Islet of Langerhans (tissue), 1 donor: ENCODE results near the gene SLC13A4.
"Not testable (repeated sequence)": the region's sequence is repeated elsewhere in the genome, so short reads cannot be mapped to it uniquely, and the experiment has no call there.

Experiments used
- FAIRE-seq: peaks from one replicate; lab custom pipeline; 2011; peaks lifted over from hg19 to GRCh38; lab: Jason Lieb, UNC

Gene SLC13A4

GRCh38 chr7:135753616-135754413 lies 25.8 kb upstream of the SLC13A4 start:
- FAIRE-seq: no peak

DNA sequence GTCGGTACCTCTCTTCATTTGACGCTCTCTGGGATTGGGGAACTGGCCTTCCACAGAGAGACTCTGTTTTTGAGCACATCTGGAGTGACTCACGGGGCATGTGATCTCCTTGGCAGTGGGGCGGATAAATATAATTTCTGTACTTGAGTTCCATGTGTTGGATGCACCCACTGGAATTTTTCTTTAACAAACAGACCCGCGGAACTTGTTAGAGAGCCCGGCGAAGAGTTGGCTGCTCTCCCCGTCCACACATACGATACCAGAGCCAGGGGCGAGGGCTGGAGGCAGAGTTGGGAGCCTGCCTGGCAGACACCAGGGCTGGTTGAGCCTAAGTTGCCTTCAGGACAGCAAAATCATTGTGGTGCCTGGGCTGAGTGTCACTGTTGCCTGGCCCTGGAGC lies 20.8 kb upstream of the SLC13A4 start, which contains the start of gene FAM180A:
Gene FAM180A, minus strand, starts transcription at position 44 of the 400 bp plus-strand sequence. CDS start 233 bp downstream, outside the sequence.
- FAIRE-seq: no peak

- no peak for FAIRE-seq
Measured at GRCh38 chr7:135747366-135747765, 19.4 kb upstream of the SLC13A4 start.

DNA sequence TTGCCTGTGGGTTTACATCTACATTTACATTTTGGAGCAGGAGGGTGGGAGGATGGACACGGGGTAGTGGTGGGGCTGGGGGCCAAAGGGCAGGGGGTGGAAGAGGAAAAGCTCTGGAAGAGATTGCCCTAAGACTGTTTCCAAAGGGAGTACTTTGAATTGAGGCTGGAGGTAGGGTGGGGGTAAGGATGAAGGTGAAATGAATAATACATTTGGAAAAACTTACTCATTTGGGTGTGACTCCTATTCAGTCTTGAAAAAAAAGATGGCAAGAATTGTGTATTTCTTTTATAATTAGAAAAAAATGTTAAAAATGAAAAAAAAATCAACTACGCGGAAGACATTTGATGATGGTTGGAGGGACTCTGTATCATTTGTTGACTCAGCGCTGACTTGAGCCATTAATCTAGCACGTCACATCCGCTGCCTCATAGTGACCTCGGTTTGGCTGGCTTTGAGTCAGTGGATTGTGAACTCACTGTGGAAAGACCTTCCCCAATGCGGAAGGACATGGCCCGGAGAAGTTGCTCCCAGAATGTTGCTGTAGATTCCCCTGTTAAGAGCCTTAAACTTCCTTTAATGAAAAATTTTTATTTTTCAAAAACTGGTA lies 17.8 kb upstream of the SLC13A4 start:
- FAIRE-seq: no peak

DNA sequence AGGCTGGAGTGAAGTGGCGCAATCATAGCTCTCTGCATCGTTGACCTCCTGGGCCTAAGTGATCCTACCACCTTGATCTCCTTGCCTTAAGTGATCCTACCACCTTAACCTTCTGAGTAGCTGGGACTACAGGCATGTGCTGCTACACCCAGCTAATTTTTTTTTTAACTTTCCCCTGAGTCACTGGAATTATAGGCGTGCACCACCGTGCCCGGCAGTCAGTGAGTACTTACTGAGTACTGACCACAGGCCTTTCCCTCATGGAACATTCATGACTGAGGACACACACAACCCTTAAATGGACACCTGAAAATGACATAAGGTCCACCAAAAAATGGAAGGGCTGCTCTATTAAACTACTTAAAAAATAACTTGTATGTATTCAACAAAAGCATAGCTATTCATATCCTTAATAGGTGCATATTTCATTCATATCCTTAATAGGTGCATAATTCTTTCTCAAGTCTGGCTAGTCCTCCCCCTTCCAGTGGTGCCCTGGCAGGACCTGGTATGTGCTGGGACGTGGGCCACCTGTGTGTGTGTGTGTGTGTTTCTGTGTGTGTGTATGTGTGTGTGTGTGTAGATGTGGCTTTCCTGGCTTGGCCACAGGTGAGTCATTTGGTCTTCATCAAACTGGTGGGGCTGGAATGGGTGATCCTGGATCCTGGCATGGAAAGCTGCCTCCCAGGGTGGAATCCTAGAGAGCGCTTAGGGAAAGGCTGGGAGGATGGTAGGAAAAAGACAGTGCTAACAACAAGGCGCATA lies 17.1 kb upstream of the SLC13A4 start:
- FAIRE-seq: no peak

GRCh38 chr7:135743907-135744731 lies 16.1 kb upstream of the SLC13A4 start:
- no peak for FAIRE-seq

- no peak for FAIRE-seq
Measured at GRCh38 chr7:135742371-135742770, 14.4 kb upstream of the SLC13A4 start.

DNA sequence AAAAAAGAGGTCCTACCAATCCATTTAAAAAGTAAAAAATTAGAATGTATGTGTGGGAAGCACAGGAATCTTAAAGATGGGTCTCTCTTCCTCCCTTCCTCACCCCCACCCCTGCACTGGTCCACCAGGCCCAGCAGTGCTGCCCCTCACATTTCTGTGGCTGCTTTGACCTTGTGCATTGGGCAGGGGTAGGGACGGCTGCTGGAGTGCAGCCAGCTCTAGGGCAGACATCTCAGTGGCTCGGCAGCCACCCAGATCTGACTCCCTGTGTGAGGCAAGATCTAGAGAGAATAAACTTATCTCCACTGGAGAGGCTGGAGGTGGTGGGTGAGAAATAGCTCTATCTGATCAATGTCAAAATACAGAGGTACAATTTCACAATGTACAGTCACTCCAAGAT lies 13.9 kb upstream of the SLC13A4 start:
- no peak for FAIRE-seq

DNA sequence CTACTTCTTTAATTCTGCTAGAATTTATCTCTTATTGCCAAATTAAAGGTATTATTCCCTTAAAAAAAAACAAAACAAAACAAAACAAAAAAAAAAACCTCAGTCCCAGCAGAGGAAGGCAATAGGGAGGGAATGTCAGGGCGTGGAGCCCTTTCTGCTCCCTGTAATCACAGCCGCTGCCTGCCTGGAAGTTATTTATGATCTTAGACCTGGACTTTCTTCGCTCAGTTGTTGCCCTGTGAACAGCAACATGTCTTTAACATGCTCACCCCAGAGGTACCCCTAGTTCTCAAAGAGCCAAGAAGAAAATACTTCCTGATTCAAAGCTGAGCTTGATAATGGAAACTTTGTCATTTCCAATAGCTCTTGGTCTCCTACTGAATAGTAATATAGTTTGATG lies 12.9 kb upstream of the SLC13A4 start:
- no peak for FAIRE-seq

DNA sequence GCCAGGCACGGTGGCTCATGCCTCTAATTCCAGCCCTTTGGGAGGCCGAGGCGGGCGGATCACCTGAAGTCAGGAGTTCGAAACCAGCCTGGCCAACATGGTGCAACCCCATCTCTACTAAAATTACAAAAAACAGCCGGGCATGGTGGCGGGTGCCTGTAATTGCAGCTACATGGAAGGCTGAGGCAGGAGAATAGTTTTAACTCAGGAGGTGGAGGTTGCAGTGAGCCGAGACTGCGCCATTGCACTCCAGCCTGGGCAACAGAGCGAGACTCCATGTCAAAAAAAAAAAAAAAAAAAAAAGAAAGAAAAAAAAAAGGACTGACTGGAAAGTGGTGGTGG lies 9.3 kb upstream of the SLC13A4 start:
- not testable (repeated sequence) for FAIRE-seq

GRCh38 chr7:135736586-135737305 lies 8.8 kb upstream of the SLC13A4 start:
- no peak for FAIRE-seq

DNA sequence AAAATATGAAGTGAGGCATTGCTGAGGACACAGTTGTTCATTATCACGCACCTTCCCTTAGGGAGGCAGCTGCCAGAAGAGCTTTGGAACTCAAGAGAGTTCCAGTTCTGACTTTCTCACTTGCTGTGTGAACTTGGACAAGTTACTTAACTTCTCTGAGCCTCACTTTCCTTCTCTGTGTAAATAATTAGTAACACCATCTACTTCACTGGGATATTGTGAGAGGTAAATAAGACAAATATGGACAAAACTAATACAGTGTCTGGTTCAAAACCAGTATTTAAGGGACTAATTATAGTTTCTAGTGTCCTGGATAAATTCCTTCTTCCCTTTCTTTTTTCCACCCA lies 6.3 kb upstream of the SLC13A4 start:
- FAIRE-seq: no peak

GRCh38 chr7:135733603-135734342 lies 5.8 kb upstream of the SLC13A4 start:
- FAIRE-seq: no peak

- no peak for FAIRE-seq
Measured at GRCh38 chr7:135731131-135731530, 3.1 kb upstream of the SLC13A4 start.

GRCh38 chr7:135729230-135729629 lies 1.2 kb upstream of the SLC13A4 start:
- FAIRE-seq: no peak

DNA sequence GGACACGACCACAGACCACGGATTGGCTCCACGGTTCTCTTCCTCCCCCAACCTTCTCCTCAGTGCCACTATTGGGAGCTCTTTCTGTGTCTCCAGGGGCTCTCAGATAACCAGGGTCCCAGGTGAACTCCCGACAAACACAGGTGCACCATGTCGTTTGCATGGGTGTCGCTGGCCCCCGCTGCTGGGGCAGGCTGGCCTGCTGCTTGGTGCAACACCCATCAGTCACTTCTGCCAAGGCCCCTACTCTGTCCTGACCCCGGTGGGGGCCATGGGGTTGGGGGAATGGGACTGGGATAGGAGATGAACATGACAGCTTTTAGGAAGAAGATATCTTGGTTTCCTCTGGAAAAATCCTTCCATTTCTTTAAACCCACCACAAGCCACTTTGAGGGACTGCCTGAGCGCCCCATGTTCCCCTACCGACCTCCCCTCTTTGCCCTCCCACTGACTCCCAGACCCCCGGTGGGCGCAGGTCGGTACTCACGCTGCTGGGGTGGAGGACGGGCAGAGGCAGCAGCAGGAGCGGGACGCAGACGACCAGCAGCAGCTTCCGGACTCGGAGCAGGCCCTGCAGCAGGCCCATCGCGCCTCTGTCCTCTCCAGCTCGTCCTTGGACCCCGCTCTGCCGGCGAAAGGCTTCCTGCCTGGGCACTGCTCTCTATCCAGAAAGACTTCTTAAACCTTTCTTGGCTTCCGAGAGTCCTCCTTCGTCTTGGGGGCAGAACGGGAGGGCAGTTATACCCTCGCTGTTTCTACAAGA lies 894 bp downstream of the SLC13A4 start:
- FAIRE-seq: no peak

DNA sequence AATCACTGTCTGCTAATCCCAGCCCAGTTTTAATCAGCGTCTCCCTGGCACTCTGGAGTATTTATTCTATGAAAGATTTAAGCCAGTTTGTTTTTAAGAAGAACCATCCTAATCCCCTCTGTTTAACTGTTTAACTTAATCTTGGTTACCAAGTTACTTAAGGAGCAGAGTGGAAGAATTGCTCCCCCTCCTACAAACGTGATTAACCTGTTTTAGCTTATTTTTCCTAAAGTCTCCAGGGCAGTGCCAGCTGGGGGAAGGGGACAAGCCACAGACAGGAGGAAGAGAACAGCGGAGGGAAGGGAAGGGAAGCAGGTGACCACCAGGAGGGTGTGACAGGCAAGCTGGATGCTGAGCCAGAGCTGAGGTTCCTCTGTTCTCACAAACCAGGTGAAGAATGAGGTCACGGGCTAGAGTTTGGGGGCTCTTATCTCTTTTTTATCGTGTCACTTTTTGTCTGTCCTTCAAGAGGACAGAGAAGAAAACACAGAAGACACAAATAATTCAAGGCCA lies 1.7 kb downstream of the SLC13A4 start:
- FAIRE-seq: no peak

- no peak for FAIRE-seq
Measured at GRCh38 chr7:135723411-135723810, 4.6 kb downstream of the SLC13A4 start.

- no peak for FAIRE-seq
Measured at GRCh38 chr7:135721198-135721820, 6.7 kb downstream of the SLC13A4 start.

GRCh38 chr7:135719688-135720087 lies 8.3 kb downstream of the SLC13A4 start:
- FAIRE-seq: no peak
